K562 (cell line): ENCODE data around the gene HNRNPF. TPM values are rescaled to one million over a fixed set of nuclear protein-coding genes. Genes with fewer than 3 reads are reported as not detected.

Experiments used
- ATAC-seq: fragments of 200-7000 bp; cut with Tn5 transposase; 3 replicates; pipeline ENCODE4 v1.9.1; 2020; ENCODE audit warnings: moderate library complexity
- BruUV-seq: library from RNA; stranded (reverse); fragments of 400-500 nt; replicated peaks from 2 replicates; lab custom pipeline; 2021; lab: Mats Ljungman, UMichigan
- CTCF ChIA-PET: fragments of 300-600 bp; formaldehyde crosslinking; extraction: SDS; loops from one replicate; lab custom pipeline; 2021; ENCODE audit warnings: low intra/inter-chr PET ratio; lab: Yijun Ruan, JAX
- POLR2A ChIA-PET: fragments of 300-600, 350-650 bp; sonication (Branson Sonifier 250); formaldehyde crosslinking; extraction: SDS; loops from one replicate; lab custom pipeline; 2021; ENCODE audit warnings: antibody characterized with exemption, inconsistent platforms; lab: Yijun Ruan, JAX
- DNase-seq, 4 experiments: peaks; one replicate each; pipeline versions ENCODE4 v3.0.0 to v3.0.0-alpha.2; 2011 to 2018; ENCODE audit warnings: low spot score in 3 of 4, mixed read lengths in 3 of 4; ENCODE audit errors: extremely low read depth in 1 of 4
- FAIRE-seq: peaks from 2 replicates; lab custom pipeline; 2011; peaks lifted over from hg19 to GRCh38; lab: Jason Lieb, UNC
- H2AFZ ChIP-seq: 2 replicates; pipeline ENCODE4 v1.6.0; 2011; ENCODE audit warnings: low read depth, low read length, control low read depth, inconsistent platforms
- H3K27ac ChIP-seq: fragments of 200-600 bp; 3 replicates; pipeline ENCODE4 v1.8.0; 2011; ENCODE audit warnings: low read depth, mild to moderate bottlenecking, control low read depth, inconsistent platforms, low read length, moderate library complexity, mixed read lengths; ENCODE audit errors: extremely low read depth
- H3K27me3 ChIP-seq, 2 experiments: fragments of 300-600 bp in 1 of 2; 2 replicates in 1 of 2; 3 replicates in 1 of 2; pipeline versions ENCODE4 v1.6.0 to v1.8.0; 2011; ENCODE audit warnings: inconsistent platforms in 2 of 2, low read length in 2 of 2, mild to moderate bottlenecking in 1 of 2, mixed read lengths in 1 of 2, moderate library complexity in 1 of 2; ENCODE audit not compliant: control insufficient read depth in 2 of 2, insufficient read depth in 2 of 2
- H3K36me3 ChIP-seq: fragments of 300-600 bp; 3 replicates; pipeline ENCODE4 v1.8.0; 2011; ENCODE audit warnings: mild to moderate bottlenecking, low read length, inconsistent platforms; ENCODE audit not compliant: control insufficient read depth, insufficient read depth
- H3K4me1 ChIP-seq, 2 experiments: fragments of 200-600 bp in 1 of 2; replicated peaks in 1 of 2; 2 replicates in 1 of 2; 3 replicates in 1 of 2; pipeline versions ENCODE4 v1.5.1 to v1.8.0; 2011; ENCODE audit warnings: inconsistent platforms in 2 of 2, low read length in 2 of 2, mild to moderate bottlenecking in 1 of 2, mixed read lengths in 1 of 2, moderate library complexity in 1 of 2; ENCODE audit not compliant: control insufficient read depth in 2 of 2, insufficient read depth in 2 of 2
- H3K4me2 ChIP-seq: 2 replicates; pipeline ENCODE4 v1.6.1; 2011; ENCODE audit warnings: low read length, control low read depth, inconsistent platforms, mixed read lengths; ENCODE audit not compliant: insufficient read depth
- H3K4me3 ChIP-seq: fragments of 200-600 bp; sonication (generic), shearing (Covaris generic); 2 replicates; pipeline ENCODE4 v1.5.1; 2016; ENCODE audit warnings: control low read depth, inconsistent platforms
- H3K79me2 ChIP-seq: fragments of 200-600 bp; 3 replicates; pipeline ENCODE4 v1.8.0; 2011; ENCODE audit warnings: low read length, inconsistent platforms; ENCODE audit not compliant: control insufficient read depth, insufficient read depth
- H3K9ac ChIP-seq, 2 experiments: 2 replicates each; pipeline versions ENCODE4 v1.6.0 to v1.6.1; 2011; ENCODE audit warnings: low read depth in 2 of 2, low read length in 2 of 2, control low read depth in 1 of 2, inconsistent platforms in 1 of 2, mild to moderate bottlenecking in 1 of 2, mixed read lengths in 1 of 2; ENCODE audit not compliant: insufficient read depth in 1 of 2
- H3K9me1 ChIP-seq: one replicate; pipeline ENCODE4 v1.6.0; 2011; ENCODE audit warnings: inconsistent platforms, mild to moderate bottlenecking, low read length, moderate library complexity; ENCODE audit not compliant: control insufficient read depth, insufficient read depth
- H3K9me3 ChIP-seq: replicated peaks from 2 replicates; pipeline ENCODE4 v1.5.1; 2011; ENCODE audit warnings: low read depth, low read length, inconsistent platforms; ENCODE audit not compliant: control insufficient read depth, insufficient read depth
- H4K20me1 ChIP-seq: replicated peaks from 2 replicates; pipeline ENCODE4 v1.6.1; 2011; ENCODE audit warnings: low read length, inconsistent platforms, mixed read lengths; ENCODE audit not compliant: control insufficient read depth, insufficient read depth
- CEBPB ChIP-seq: fragments of 450-650 bp; IDR thresholded peaks from 2 replicates; pipeline ENCODE4 v1.6.1; 2016; ENCODE audit warnings: missing genetic modification characterization, missing compliant biosample characterization
- NFYB ChIP-seq: IDR thresholded peaks from 2 replicates; pipeline ENCODE4 v1.6.1; 2011; ENCODE audit warnings: mild to moderate bottlenecking, moderate library complexity; ENCODE audit not compliant: insufficient read length; ENCODE audit errors: extremely low read depth
- ZNF174 ChIP-seq: fragments of 250-450 bp; sonication (Bioruptor Pico); IDR thresholded peaks from 2 replicates; pipeline ENCODE4 v1.4.0; 2020; ENCODE audit warnings: mild to moderate bottlenecking
- ZNF766 ChIP-seq: fragments of 200-800 bp; sonication (Bioruptor generic); conservative IDR thresholded peaks from 2 replicates; pipeline ENCODE4 v1.6.1; 2016; ENCODE audit warnings: missing genetic modification characterization, missing compliant biosample characterization
- WGBS: fragments of 100-300 bp; shearing (Covaris generic); methylation state at CpG from one replicate; pipeline ENCODE4 v1.1.6; 2016; ENCODE audit warnings: low coverage, mixed read lengths; ENCODE audit not compliant: insufficient coverage; ENCODE audit errors: missing lambda C conversion rate; 5-methylcytosine and 5-hydroxymethylcytosine counted together
- in situ Hi-C: fragments of 300-500 bp; cut with MboI; formaldehyde crosslinking; loops from 4 replicates; pipeline ENCODE4 v1.15.0; 2018; ENCODE audit warnings: inconsistent platforms, mixed read lengths
- intact Hi-C: fragments of 100-400 bp; cut with micrococcal nuclease; formaldehyde crosslinking; loops from 2 replicates; pipeline ENCODE4 v1.14.2; 2022
- polyA plus RNA-seq, 8 experiments: library from polyadenylated mRNA; depleted of rRNA in 4 of 8; stranded (reverse) in 5 of 8; unstranded in 3 of 8; fragments of >200 nt; fragmentation: Nextera tagmentation in 2 of 8; fragmentation: Illumina TruSeq in 1 of 8; extraction: Ambion mirVana in 2 of 8; extraction: Trizol in 1 of 8; gene quantifications; 2 replicates each; pipeline versions ENCODE4 v1.2.1 to v1.2.3, GENCODE V29; 2011 to 2014; ENCODE audit warnings: inconsistent platforms in 1 of 8, missing spikeins in 1 of 8
- total RNA-seq, 7 experiments: library from RNA; depleted of rRNA in 6 of 7; stranded (reverse); fragments of >200 nt in 6 of 7; fragmentation: Illumina TruSeq in 2 of 7; extraction: Trizol in 2 of 7; gene quantifications; 2 replicates each; pipeline versions ENCODE4 v1.2.1 to v1.2.3, GENCODE V29; 2011 to 2021; ENCODE audit warnings: low replicate concordance in 1 of 7
- TF ChIP-seq, protein P1 (sequence below): fragments of 450-650 bp; IDR thresholded peaks from 2 replicates; pipeline ENCODE4 v1.6.1; 2017; ENCODE audit warnings: mild to moderate bottlenecking, moderate library complexity
- TF ChIP-seq, protein P2 (sequence below): fragments of 250-450 bp; sonication (Bioruptor Pico); IDR thresholded peaks from 2 replicates; pipeline ENCODE4 v1.4.0; 2020; ENCODE audit warnings: mild to moderate bottlenecking, moderate library complexity
- TF ChIP-seq, protein P3 (sequence below): sonication (generic); formaldehyde crosslinking; IDR thresholded peaks from 2 replicates; pipeline ENCODE4 v1.8.1; 2023; ENCODE audit warnings: mild to moderate bottlenecking, missing genetic modification reagents

The HNRNPF gene
- total and polyA plus RNA-seq, 9 of the 15 experiments (the other 6 are each of a cell fraction or from before 2014, with no cell fraction given): 192 to 489 (median 416) TPM

DNA sequence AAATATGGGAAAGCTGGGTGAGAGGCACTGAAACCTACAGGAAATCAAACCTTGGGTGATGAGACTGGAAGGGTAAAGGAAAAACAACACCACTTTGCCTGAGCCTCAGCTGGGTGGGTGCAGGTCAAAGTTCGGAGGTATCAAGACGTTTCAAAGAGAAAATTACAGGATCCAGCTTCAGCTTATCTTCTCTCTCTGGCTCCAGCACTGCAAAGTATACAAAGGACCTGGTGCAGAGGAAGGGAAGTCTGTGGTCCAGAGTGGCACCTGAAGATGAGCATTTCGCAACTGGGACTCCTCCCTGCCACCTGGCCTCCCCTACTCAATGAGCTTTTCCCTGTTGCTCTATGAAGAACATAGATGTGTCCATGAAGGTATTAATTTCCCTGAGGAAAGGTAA, 44.0 kb downstream of the HNRNPF start:
- CTCF ChIA-PET: no interaction called here
- H3K9me3 ChIP-seq: no peaks in the 10 kb centered on the region
- H3K79me2 ChIP-seq: no peaks in the 10 kb centered on the region
- no peak overlapping the region for H3K4me2 ChIP-seq
- no peaks in the 10 kb centered on the region for H3K36me3 ChIP-seq
- DNase-seq (no peak), FAIRE-seq (no peak), ATAC-seq (no peak)
- no peak overlapping the region; a peak in 1 of 4 replicates for H3K9ac ChIP-seq
- in situ Hi-C loops: no loop called here
- no peak overlapping the region for H3K4me3 ChIP-seq
- peaks cover 3 to 24% of the 10 kb centered on the region in 2 experiments; a peak in 3 of 5 replicates for H3K27me3 ChIP-seq
- intact Hi-C loops: no loop called here
- no peaks in the 10 kb centered on the region for H4K20me1 ChIP-seq
- WGBS: 0% methylated on average over 3 of the region's 3 CpGs
- no peak overlapping the region for H2AFZ ChIP-seq
- BruUV-seq: no TSS peak
- no peaks in the 10 kb centered on the region for H3K9me1 ChIP-seq
- POLR2A ChIA-PET: interaction anchor here (0.6 kb wide), 1 partner anchor 18 kb away, joined by 3 read pairs; no protein-coding TSS in a partner anchor
- H3K4me1 ChIP-seq: peaks cover 0 to 10% of the 10 kb centered on the region in 2 experiments; a peak in 2 of 5 replicates
- TF ChIP-seq CEBPB (tag): 0 out of 2 replicates have a peak, but pooled peaks have one; percentile 20
- TF ChIP-seq, protein P1, sequence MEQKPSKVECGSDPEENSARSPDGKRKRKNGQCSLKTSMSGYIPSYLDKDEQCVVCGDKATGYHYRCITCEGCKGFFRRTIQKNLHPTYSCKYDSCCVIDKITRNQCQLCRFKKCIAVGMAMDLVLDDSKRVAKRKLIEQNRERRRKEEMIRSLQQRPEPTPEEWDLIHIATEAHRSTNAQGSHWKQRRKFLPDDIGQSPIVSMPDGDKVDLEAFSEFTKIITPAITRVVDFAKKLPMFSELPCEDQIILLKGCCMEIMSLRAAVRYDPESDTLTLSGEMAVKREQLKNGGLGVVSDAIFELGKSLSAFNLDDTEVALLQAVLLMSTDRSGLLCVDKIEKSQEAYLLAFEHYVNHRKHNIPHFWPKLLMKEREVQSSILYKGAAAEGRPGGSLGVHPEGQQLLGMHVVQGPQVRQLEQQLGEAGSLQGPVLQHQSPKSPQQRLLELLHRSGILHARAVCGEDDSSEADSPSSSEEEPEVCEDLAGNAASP: no peak
- TF ChIP-seq, all 486 proteins: peak for 1
- no peak overlapping the region for H3K27ac ChIP-seq

GRCh38 chr10:43362191-43362839, 46.7 kb downstream of the HNRNPF start:
- intact Hi-C loops: no loop called here
- no TSS peak for BruUV-seq
- TF ChIP-seq ZNF174 (no peak), CEBPB (tag) (no peak), NFYB (peak; percentile 7), ZNF766 (CRISPR knock-in tag) (no peak)
- TF ChIP-seq, protein P2, sequence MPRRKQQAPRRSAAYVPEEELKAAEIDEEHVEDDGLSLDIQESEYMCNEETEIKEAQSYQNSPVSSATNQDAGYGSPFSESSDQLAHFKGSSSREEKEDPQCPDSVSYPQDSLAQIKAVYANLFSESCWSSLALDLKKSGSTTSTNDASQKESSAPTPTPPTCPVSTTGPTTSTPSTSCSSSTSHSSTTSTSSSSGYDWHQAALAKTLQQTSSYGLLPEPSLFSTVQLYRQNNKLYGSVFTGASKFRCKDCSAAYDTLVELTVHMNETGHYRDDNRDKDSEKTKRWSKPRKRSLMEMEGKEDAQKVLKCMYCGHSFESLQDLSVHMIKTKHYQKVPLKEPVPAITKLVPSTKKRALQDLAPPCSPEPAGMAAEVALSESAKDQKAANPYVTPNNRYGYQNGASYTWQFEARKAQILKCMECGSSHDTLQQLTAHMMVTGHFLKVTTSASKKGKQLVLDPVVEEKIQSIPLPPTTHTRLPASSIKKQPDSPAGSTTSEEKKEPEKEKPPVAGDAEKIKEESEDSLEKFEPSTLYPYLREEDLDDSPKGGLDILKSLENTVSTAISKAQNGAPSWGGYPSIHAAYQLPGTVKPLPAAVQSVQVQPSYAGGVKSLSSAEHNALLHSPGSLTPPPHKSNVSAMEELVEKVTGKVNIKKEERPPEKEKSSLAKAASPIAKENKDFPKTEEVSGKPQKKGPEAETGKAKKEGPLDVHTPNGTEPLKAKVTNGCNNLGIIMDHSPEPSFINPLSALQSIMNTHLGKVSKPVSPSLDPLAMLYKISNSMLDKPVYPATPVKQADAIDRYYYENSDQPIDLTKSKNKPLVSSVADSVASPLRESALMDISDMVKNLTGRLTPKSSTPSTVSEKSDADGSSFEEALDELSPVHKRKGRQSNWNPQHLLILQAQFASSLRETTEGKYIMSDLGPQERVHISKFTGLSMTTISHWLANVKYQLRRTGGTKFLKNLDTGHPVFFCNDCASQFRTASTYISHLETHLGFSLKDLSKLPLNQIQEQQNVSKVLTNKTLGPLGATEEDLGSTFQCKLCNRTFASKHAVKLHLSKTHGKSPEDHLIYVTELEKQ: no peak
- TF ChIP-seq, protein P3, sequence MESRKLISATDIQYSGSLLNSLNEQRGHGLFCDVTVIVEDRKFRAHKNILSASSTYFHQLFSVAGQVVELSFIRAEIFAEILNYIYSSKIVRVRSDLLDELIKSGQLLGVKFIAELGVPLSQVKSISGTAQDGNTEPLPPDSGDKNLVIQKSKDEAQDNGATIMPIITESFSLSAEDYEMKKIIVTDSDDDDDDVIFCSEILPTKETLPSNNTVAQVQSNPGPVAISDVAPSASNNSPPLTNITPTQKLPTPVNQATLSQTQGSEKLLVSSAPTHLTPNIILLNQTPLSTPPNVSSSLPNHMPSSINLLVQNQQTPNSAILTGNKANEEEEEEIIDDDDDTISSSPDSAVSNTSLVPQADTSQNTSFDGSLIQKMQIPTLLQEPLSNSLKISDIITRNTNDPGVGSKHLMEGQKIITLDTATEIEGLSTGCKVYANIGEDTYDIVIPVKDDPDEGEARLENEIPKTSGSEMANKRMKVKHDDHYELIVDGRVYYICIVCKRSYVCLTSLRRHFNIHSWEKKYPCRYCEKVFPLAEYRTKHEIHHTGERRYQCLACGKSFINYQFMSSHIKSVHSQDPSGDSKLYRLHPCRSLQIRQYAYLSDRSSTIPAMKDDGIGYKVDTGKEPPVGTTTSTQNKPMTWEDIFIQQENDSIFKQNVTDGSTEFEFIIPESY (CRISPR knock-in tag): peak; percentile 97

More at GRCh38 chr10:43362191-43362839, 46.7 kb downstream of the HNRNPF start:
- Histone ChIP-seq H3K4me2 (no peak overlapping the region), H3K9me3 (no peaks in the 10 kb centered on the region), H3K9me1 (no peaks in the 10 kb centered on the region), H3K79me2 (no peaks in the 10 kb centered on the region), H3K27ac (no peak overlapping the region), H3K4me3 (no peak overlapping the region), H3K9ac (no peak overlapping the region), H3K27me3 (peaks cover 3 to 24% of the 10 kb centered on the region in 2 experiments; a peak in 3 of 5 replicates), H3K36me3 (no peaks in the 10 kb centered on the region), H3K4me1 (peaks cover 0 to 10% of the 10 kb centered on the region in 2 experiments; a peak in 2 of 5 replicates), H2AFZ (no peak overlapping the region), H4K20me1 (no peaks in the 10 kb centered on the region)
- FAIRE-seq (no peak), ATAC-seq (no peak), DNase-seq (no peak)
- in situ Hi-C loops: no loop called here
- WGBS: 70% methylated on average over 47 of the region's 48 CpGs
- ChIA-PET CTCF (no interaction called here), POLR2A (no interaction called here)
